Measurements from ENCODE around the gene ALKAL2. TPM values are rescaled to one million over a fixed set of nuclear protein-coding genes. Genes with fewer than 3 reads are reported as not detected.

Gene ALKAL2
- total RNA-seq = not detected

GRCh38 chr2:287911-288757 is at the start of gene ALKAL2:
Gene ALKAL2 (minus strand): TSS chr2:288091. CDS start chr2:287835, 256 bp downstream.

GRCh38 chr2:264493-265468 is 23.1 kb downstream of the ALKAL2 start, which contains the start of gene ACP1:
Gene ACP1 (plus strand): TSS chr2:264947. CDS start chr2:264965, 18 bp downstream.

GRCh38 chr2:263774-264492 is 24.0 kb downstream of the ALKAL2 start, which contains the start of gene SH3YL1:
Gene SH3YL1 (minus strand): TSS chr2:264032. CDS start chr2:263984, 48 bp downstream.

Other genes starting within 250 kb of the ALKAL2 start
- not detected for gene FAM110C, start 241.6 kb downstream of the ALKAL2 start, total RNA-seq
- 10 to 100 TPM in 1 of 2 donors, 1 to 10 TPM in 1; 8.0 to 25.1 TPM for gene SH3YL1, start 24.1 kb downstream of the ALKAL2 start, total RNA-seq
- gene ACP1, start 23.1 kb downstream of the ALKAL2 start, total RNA-seq = 10 to 100 TPM; 48.5 to 82.3 TPM